Hematopoietic multipotent progenitor cell (in vitro differentiated cells): ENCODE data around the gene ANKRD52. TPM values are rescaled to one million over a fixed set of nuclear protein-coding genes. Genes with fewer than 3 reads are reported as not detected.

Experiments
- DNase-seq, 3 donors: peaks; one replicate each; pipeline ENCODE4 v3.0.0-alpha.2; 2011 to 2015; ENCODE audit warnings: low read depth in 2 of 3, low spot score in 2 of 3
- total RNA-seq: library from RNA; depleted of rRNA; stranded (reverse); fragments of >200 nt; gene quantifications from one replicate; pipeline ENCODE4 v1.2.3, GENCODE V29; 2012

Gene ANKRD52
- total RNA-seq, 1 donor = 22.9 TPM

DNA sequence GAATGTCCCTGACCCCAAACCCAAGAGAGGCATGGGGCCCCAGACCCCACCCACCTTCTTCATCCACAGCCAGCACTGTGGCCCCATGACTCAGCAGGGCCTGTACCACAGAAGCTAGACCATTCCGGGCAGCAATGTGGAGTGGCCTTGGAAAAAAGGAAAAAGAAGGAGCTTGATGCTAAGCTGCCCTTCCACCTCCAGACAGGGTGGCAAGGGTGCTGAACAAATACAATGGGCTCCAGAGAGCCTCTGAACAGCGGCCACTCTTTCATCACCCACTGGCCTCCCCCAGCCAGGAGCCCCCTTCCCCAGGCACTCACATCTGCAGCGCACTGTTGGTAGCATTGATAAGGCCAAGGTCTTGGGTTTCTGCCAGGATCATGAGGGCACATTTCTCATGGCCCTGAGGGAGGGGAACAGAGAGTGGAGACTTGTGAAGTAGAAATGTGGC lies 14.4 kb downstream of the ANKRD52 start:
- peak in 1 of 3 donors; percentile 54 for DNase-seq

DNA sequence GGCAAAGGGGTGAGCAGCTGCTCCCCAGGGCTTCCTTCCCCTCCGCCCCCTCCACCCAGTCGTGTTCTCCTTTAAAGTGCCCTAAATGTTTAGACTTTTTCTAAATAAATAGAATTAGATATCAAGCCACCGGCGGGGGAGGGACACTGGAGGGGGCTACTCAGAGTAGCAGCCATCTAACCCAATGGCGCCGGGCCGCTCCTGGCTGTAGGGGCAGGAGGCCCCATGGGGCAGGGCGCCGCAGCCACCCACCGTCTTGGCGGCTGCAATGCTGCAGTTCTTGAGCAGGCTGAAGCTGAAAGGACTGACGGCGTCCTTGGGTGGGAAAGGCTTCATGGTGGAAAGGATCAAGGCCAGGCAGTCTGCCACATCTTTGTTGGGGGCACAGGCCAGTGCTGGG lies 15.2 kb downstream of the ANKRD52 start:
- DNase-seq = no peak

GRCh38 chr12:56241424-56242303 lies 16.5 kb downstream of the ANKRD52 start:
- no peak for DNase-seq

GRCh38 chr12:56237552-56237951 lies 20.6 kb downstream of the ANKRD52 start:
- DNase-seq = no peak

DNA sequence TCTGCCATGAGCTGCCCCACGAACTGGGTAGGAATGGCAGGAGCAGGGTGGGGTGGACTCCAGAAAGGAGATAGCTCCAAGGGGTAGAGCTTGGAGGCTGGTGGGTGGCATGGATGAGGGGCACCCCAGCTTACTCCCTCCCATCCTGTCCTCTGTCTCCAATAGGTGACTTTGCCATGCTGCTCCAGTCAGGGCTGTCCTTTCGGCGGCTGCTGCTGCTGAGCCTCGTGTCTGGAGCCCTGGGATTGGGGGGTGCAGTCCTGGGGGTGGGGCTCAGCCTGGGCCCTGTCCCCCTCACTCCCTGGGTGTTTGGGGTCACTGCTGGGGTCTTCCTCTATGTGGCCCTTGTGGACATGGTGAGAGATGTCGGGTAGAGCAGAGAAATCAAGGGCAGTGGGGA lies 21.2 kb downstream of the ANKRD52 start:
- no peak for DNase-seq

- DNase-seq = no peak
These were observed 22.1 kb downstream of the ANKRD52 start for GRCh38 chr12:56236091-56236490.

GRCh38 chr12:56234746-56235436 lies 23.3 kb downstream of the ANKRD52 start:
- no peak for DNase-seq

- no peak for DNase-seq
These were observed 27.0 kb downstream of the ANKRD52 start for GRCh38 chr12:56231184-56231582.

- DNase-seq = no peak
These were observed 27.6 kb downstream of the ANKRD52 start for GRCh38 chr12:56230432-56231183.

DNA sequence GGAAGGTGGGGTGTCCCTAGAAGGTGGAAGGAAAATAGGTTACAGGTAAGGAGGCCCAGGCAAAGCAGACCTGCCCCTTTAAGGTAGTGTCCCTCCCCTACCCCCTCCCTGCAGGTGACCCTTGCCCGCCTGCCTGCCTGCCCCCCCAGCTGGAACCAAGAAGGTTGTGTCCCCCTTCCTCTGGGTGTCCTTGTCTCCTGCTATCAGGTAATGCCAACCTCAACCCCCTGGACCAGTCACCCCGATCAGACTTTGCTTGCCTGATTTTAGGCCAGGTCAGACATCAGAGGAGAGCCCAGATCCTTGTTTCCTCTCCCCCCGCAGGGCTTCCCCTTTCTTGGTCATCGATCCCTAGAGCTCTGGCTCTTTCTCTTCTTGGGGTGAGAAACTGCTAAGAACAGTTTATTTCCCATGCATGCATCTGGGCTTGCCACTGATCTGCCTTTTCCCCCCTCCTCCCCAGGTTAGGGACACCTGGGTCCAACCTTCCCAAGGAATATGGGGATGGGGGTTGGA lies 28.2 kb downstream of the ANKRD52 start, which contains the start of gene SLC39A5:
Gene SLC39A5, plus strand, starts transcription at position 136 of the 516 bp plus-strand sequence. CDS start 1,224 bp downstream, outside the sequence.
- DNase-seq = no peak

GRCh38 chr12:56229082-56229481 lies 29.1 kb downstream of the ANKRD52 start:
- DNase-seq = no peak

DNA sequence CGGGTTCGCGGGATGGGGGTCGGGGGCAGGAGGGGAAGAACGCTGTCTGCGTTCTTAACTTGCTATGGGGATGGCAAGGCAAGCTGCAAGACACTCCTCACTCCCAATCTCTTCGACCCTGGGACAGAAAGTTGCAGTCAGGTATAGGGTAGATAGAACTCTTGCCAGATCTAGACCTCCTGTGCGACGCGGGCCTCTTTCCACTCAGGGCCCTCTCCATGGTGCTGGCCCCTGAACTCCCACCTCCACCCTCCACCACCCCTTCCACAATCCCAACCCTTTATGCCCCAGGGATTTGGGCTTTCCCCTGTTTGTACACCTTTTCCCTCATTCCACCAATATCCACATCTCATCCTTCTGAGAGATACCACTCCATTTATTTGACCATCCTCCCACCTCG lies 33.2 kb downstream of the ANKRD52 start:
- no peak for DNase-seq

- DNase-seq = peak; percentile 72 to 97 (median 96)
These were observed 34.0 kb downstream of the ANKRD52 start, which contains the start of gene NABP2 for GRCh38 chr12:56224102-56224701. Gene NABP2, plus strand, starts transcription at chr12:56224342. Its CDS starts 515 bp downstream, at chr12:56224857.

- no peak for DNase-seq
These were observed 34.5 kb downstream of the ANKRD52 start for GRCh38 chr12:56223571-56224101.

- no peak for DNase-seq
These were observed 35.7 kb downstream of the ANKRD52 start for GRCh38 chr12:56222531-56222895.

DNA sequence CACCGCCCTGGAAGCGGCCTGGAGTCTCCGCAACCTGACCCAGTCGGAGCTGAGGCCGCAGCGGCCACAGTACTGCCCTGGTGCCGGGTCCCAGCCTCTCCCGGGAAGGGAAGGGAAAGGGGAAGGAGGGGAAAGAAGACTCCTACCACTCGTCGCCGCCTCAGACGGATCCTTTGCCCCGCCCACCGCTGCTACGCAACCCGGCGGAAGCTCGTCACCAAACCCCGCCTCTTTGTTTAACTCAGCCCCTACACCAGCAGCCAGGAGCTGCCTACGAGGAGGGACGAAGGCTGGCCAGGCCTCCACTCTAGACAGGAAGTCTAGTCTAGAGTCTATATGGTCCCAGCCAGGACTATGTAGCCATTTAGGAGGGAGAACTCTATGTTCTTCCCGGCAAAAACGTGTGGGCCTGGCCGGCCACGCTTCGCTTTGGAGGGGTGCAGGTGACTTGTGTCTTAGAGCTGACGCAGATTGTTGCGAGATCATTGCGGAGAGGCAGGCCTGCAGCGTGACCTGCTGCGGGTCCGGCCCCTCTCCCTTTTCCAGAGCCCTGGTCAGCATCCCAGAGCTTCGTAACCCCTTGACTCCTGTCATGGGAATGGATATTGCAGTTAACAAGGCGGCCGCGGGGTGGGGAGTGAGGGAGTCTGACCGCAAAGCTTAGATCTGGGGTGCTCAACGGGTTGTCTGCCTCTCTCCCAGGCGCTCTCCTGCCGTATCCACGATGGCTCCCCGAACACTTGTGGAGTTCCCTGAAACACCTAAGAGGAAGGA lies 36.2 kb downstream of the ANKRD52 start, which contains the start of gene RNF41:
Gene RNF41, minus strand, starts transcription at position 166 of the 774 bp plus-strand sequence. CDS start 7,875 bp downstream, outside the sequence.
- peak; percentile 85 to 94 (median 92) for DNase-seq

DNA sequence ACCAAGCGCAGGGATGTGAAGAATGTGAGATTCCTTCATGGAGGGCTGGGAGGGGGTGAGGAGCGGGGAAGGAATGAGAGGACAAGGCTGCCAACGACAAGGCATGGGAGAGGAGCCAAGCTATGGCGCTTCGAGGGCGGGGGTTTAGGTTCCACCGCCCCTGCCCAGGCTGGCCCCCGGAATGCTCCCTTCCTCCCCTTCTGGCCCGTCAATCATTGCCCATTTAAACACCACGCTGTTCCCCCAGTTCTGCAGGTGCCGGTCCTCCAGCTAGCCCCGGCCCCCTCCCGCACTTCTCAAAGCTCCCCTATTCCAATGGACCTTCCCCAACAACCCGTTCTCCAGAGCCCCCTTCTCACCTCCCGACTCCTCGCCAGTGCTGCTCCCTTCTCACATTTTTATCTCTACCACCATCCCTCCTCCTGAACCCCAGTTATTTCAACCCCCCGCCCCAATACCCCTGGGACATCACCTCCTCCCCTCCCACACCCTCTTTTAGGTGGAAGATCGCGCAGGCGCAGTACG lies 36.9 kb downstream of the ANKRD52 start:
- no peak for DNase-seq

- peak in 2 of 3 donors; percentile 54 to 65 for DNase-seq
These were observed 37.5 kb downstream of the ANKRD52 start for GRCh38 chr12:56220611-56221231.
